ENCODE data around the gene SFTA2. TPM values are rescaled to one million over a fixed set of nuclear protein-coding genes. Genes with fewer than 3 reads are reported as not detected.

The SFTA2 gene
- total and polyA plus RNA-seq, 9 of the 15 experiments (the other 6 are each of a cell fraction or from before 2014, with no cell fraction given): not detected

DNA sequence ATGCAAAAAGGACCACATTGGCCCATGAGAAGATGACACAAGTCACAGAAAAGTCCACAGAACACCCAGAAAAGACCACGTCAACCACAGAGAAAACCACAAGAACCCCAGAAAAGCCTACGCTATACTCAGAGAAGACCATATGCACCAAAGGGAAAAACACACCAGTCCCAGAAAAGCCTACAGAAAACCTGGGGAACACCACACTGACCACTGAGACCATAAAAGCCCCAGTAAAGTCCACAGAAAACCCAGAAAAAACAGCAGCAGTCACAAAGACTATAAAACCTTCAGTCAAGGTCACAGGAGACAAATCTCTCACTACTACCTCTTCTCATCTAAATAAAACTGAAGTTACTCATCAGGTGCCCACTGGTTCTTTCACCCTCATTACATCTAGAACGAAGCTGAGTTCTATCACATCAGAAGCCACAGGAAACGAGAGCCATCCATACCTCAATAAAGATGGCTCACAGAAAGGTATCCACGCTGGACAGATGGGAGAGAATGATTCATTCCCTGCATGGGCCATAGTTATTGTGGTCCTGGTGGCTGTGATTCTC is 20.0 kb upstream of the SFTA2 start:
- POLR2A ChIA-PET: interaction anchor here (0.6 kb wide), 2 partner anchors 13 to 200 kb away, joined by 3 read pairs; no protein-coding TSS in a partner anchor
- H3K4me1 ChIP-seq (replicated peaks in 1 of 2; ENCODE audit: control insufficient read depth in 2 of 2, insufficient read depth in 2 of 2, low read length in 2 of 2): peaks cover 8 to 15% of the 10 kb centered on the region in 2 experiments
- intact Hi-C loops (cut with micrococcal nuclease) (no loop called here), in situ Hi-C loops (cut with MboI) (no loop called here)
- no peak overlapping the region for H3K27ac ChIP-seq (ENCODE audit: extremely low read depth, low read depth, low read length)
- H3K4me2 ChIP-seq (ENCODE audit: insufficient read depth, low read length): no peak overlapping the region
- H4K20me1 ChIP-seq (replicated peaks; ENCODE audit: control insufficient read depth, insufficient read depth, low read length): no peaks in the 10 kb centered on the region
- no TSS peak for BruUV-seq (replicated peaks)
- H3K9me3 ChIP-seq (replicated peaks; ENCODE audit: control insufficient read depth, insufficient read depth, low read depth, low read length): no peaks in the 10 kb centered on the region
- no peaks in the 10 kb centered on the region for H3K36me3 ChIP-seq (ENCODE audit: control insufficient read depth, insufficient read depth, low read length)
- no peak for TF ChIP-seq HIVEP1 (CRISPR knock-in tag; IDR thresholded peaks at IDR 0.05)
- no peak for TF ChIP-seq FOXK1 (CRISPR knock-in tag; IDR thresholded peaks at IDR 0.05; ENCODE audit: borderline replicate concordance)
- no peak for TF ChIP-seq NFATC3 (IDR thresholded peaks at IDR 0.05)
- no peak overlapping the region for H3K4me3 ChIP-seq
- CTCF ChIA-PET (ENCODE audit: low intra/inter-chr PET ratio): no interaction called here
- DNase-seq (ENCODE audit: extremely low read depth in 1 of 4, low spot score in 3 of 4): no peak
- H3K79me2 ChIP-seq (ENCODE audit: control insufficient read depth, insufficient read depth, low read length): no peaks in the 10 kb centered on the region
- FAIRE-seq: no peak
- 3% methylated on average over 5 of the region's 5 CpGs for WGBS (ENCODE audit: insufficient coverage, low coverage, missing lambda C conversion rate)
- ATAC-seq: no peak
- no peak overlapping the region for H2AFZ ChIP-seq (ENCODE audit: low read depth, low read length)
- H3K9me1 ChIP-seq (ENCODE audit: control insufficient read depth, insufficient read depth, low read length): no peaks in the 10 kb centered on the region
- peaks cover 8 to 56% of the 10 kb centered on the region in 2 experiments for H3K27me3 ChIP-seq (ENCODE audit: control insufficient read depth in 2 of 2, insufficient read depth in 2 of 2, low read length in 2 of 2)
- H3K9ac ChIP-seq (ENCODE audit: insufficient read depth in 1 of 2, low read depth in 2 of 2, low read length in 2 of 2): no peak overlapping the region

DNA sequence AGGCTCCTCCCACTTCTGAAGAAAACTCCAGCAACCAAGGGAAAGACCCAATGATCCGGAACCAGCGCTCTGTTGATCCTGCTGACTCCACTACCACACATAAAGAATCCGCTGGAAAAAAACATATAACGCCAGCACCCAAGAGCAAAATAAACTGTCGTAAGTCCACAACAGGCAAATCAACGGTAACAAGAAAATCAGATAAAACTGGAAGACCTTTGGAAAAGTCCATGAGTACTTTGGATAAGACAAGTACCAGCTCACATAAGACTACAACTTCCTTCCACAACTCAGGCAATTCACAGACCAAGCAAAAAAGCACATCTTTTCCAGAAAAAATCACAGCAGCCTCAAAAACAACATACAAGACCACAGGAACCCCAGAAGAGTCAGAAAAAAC is 16.8 kb upstream of the SFTA2 start:
- intact Hi-C loops (cut with micrococcal nuclease): no loop called here
- WGBS (ENCODE audit: insufficient coverage, low coverage, missing lambda C conversion rate): 0% methylated on average over 6 of the region's 6 CpGs
- CTCF ChIA-PET (ENCODE audit: low intra/inter-chr PET ratio): interaction anchor here (0.6 kb wide), 1 partner anchor 432 kb away, joined by 4 read pairs; no protein-coding TSS in a partner anchor
- no peak for FAIRE-seq
- H3K9ac ChIP-seq (ENCODE audit: insufficient read depth in 1 of 2, low read depth in 2 of 2, low read length in 2 of 2): no peak overlapping the region
- no peak for ATAC-seq
- H3K4me1 ChIP-seq (replicated peaks in 1 of 2; ENCODE audit: control insufficient read depth in 2 of 2, insufficient read depth in 2 of 2, low read length in 2 of 2): no peaks in the 10 kb centered on the region
- POLR2A ChIA-PET: no interaction called here
- peaks cover 17 to 55% of the 10 kb centered on the region in 2 experiments for H3K27me3 ChIP-seq (ENCODE audit: control insufficient read depth in 2 of 2, insufficient read depth in 2 of 2, low read length in 2 of 2)
- H3K4me3 ChIP-seq: no peak overlapping the region
- no peaks in the 10 kb centered on the region for H3K9me3 ChIP-seq (replicated peaks; ENCODE audit: control insufficient read depth, insufficient read depth, low read depth, low read length)
- DNase-seq (ENCODE audit: extremely low read depth in 1 of 4, low spot score in 3 of 4): no peak
- H3K27ac ChIP-seq (ENCODE audit: extremely low read depth, low read depth, low read length): no peak overlapping the region
- no TSS peak for BruUV-seq (replicated peaks)
- H2AFZ ChIP-seq (ENCODE audit: low read depth, low read length): no peak overlapping the region
- H3K79me2 ChIP-seq (ENCODE audit: control insufficient read depth, insufficient read depth, low read length): no peaks in the 10 kb centered on the region
- no peaks in the 10 kb centered on the region for H3K36me3 ChIP-seq (ENCODE audit: control insufficient read depth, insufficient read depth, low read length)
- H3K9me1 ChIP-seq (ENCODE audit: control insufficient read depth, insufficient read depth, low read length): no peaks in the 10 kb centered on the region
- no peaks in the 10 kb centered on the region for H4K20me1 ChIP-seq (replicated peaks; ENCODE audit: control insufficient read depth, insufficient read depth, low read length)
- in situ Hi-C loops (cut with MboI): no loop called here
- no peak overlapping the region for H3K4me2 ChIP-seq (ENCODE audit: insufficient read depth, low read length)
- TF ChIP-seq ZNF668 (CRISPR knock-in tag; IDR thresholded peaks at IDR 0.05): no peak
- TF ChIP-seq NEUROD1 (IDR thresholded peaks at IDR 0.05; ENCODE audit: borderline replicate concordance, low read depth, low read length, partially characterized antibody): no peak
- no peak for TF ChIP-seq CREB1 (IDR thresholded peaks at IDR 0.05)
- no peak for TF ChIP-seq CREB1 (CRISPR knock-in tag; IDR thresholded peaks at IDR 0.05)
- TF ChIP-seq NR4A1 (CRISPR knock-in tag; IDR thresholded peaks at IDR 0.05): no peak
- no peak for TF ChIP-seq NR4A1 (tag; IDR thresholded peaks at IDR 0.05)
- no peak for TF ChIP-seq SUPT5H (IDR thresholded peaks at IDR 0.05)
- no peak for TF ChIP-seq CREBBP (IDR thresholded peaks at IDR 0.05; ENCODE audit: low read depth, low read length)
- TF ChIP-seq ZNF134 (CRISPR knock-in tag; conservative IDR thresholded peaks at IDR 0.05): no peak
- no peak for TF ChIP-seq NBN (IDR thresholded peaks at IDR 0.05; ENCODE audit: low read depth)
- TF ChIP-seq, protein P1, sequence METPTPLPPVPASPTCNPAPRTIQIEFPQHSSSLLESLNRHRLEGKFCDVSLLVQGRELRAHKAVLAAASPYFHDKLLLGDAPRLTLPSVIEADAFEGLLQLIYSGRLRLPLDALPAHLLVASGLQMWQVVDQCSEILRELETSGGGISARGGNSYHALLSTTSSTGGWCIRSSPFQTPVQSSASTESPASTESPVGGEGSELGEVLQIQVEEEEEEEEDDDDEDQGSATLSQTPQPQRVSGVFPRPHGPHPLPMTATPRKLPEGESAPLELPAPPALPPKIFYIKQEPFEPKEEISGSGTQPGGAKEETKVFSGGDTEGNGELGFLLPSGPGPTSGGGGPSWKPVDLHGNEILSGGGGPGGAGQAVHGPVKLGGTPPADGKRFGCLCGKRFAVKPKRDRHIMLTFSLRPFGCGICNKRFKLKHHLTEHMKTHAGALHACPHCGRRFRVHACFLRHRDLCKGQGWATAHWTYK (CRISPR knock-in tag; IDR thresholded peaks at IDR 0.05): no peak
- no peak for TF ChIP-seq RFX1 (IDR thresholded peaks at IDR 0.05)
- TF ChIP-seq JUNB (CRISPR knock-in tag; conservative IDR thresholded peaks at IDR 0.05): no peak
- TF ChIP-seq, protein P2, sequence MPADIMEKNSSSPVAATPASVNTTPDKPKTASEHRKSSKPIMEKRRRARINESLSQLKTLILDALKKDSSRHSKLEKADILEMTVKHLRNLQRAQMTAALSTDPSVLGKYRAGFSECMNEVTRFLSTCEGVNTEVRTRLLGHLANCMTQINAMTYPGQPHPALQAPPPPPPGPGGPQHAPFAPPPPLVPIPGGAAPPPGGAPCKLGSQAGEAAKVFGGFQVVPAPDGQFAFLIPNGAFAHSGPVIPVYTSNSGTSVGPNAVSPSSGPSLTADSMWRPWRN (IDR thresholded peaks at IDR 0.05; ENCODE audit: low read depth): no peak
- TF ChIP-seq BRCA1 (IDR thresholded peaks at IDR 0.05): no peak
- no peak for TF ChIP-seq BRCA1 (CRISPR knock-in tag; IDR thresholded peaks at IDR 0.05)

Data from K562 (cell line).